ENCODE measurements around the gene DKK2. TPM values are rescaled to one million over a fixed set of nuclear protein-coding genes. Genes with fewer than 3 reads are reported as not detected.

Gene DKK2
- total and polyA plus RNA-seq, 2 donors (not counting 3 experiments of a cell fraction or from before 2014, with no cell fraction given), result 0.14 to 0.24 TPM

DNA sequence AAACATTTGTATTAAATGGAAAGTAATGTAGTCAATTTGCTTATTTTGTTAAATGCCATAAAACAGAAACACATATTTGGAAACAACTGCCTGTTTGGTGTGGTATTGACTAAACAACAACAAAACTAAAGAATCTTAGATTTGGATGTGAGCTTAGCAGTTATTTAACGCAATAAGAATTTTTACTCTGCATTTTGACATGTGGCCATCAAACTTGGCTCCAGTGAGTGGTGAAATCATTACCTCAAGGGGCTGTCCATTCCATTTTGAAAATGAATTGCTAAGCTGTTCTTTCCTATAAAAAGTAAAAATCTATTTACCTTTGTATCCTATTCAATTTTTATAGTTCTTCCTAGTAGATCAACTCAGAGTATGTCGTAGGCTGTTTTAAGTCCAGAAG, 84.2 kb downstream of the DKK2 start:
- dilution Hi-C loops (cut with MboI; ENCODE audit: extremely low pct_ligation_motif_present, low sequenced_read_pairs) (no loop called here), intact Hi-C loops (cut with micrococcal nuclease) (no loop called here)
- no TSS peak for BruUV-seq (replicated peaks)
- no peak overlapping the region for H3K9ac ChIP-seq (replicated peaks; ENCODE audit: extremely low read depth, insufficient read depth, low read length)
- H3K36me3 ChIP-seq (ENCODE audit: control insufficient read depth in 2 of 2, extremely low read depth in 1 of 2, insufficient read depth in 2 of 2, low read length in 2 of 2), result no peaks in the 10 kb centered on the region
- no peaks in the 10 kb centered on the region for H3K9me3 ChIP-seq (replicated peaks; ENCODE audit: control insufficient read depth, insufficient read depth, low read length)
- no peak overlapping the region for H2AFZ ChIP-seq (ENCODE audit: low read depth, low read length)
- CTCF ChIA-PET, result no interaction called here
- no peaks in the 10 kb centered on the region for H4K20me1 ChIP-seq (replicated peaks; ENCODE audit: control insufficient read depth, extremely low read depth, insufficient read depth, low read length)
- no peaks in the 10 kb centered on the region for H3K4me1 ChIP-seq (ENCODE audit: control insufficient read depth, extremely low read depth, insufficient read depth, low read length)
- H3K4me2 ChIP-seq (ENCODE audit: insufficient read depth, low read length), result no peak overlapping the region
- FAIRE-seq (no peak), DNase-seq (ENCODE audit: low read depth, low spot score) (no peak)
- H3K27me3 ChIP-seq (ENCODE audit: control insufficient read depth in 2 of 2, insufficient read depth in 2 of 2, low read length in 2 of 2), result no peaks in the 10 kb centered on the region
- TF ChIP-seq POLR2AphosphoS5 (IDR thresholded peaks at IDR 0.05; ENCODE audit: insufficient read depth, low read depth, low read length) (no peak), MYC (IDR thresholded peaks at IDR 0.05; ENCODE audit: low read depth, low read length) (no peak)
- no peak overlapping the region for H3K4me3 ChIP-seq (replicated peaks in 1 of 3; ENCODE audit: insufficient read depth in 1 of 3, low read depth in 1 of 3, low read length in 3 of 3)
- H3K27ac ChIP-seq (ENCODE audit: insufficient read depth, low read depth, low read length), result no peak overlapping the region
- POLR2A ChIA-PET, result no interaction called here
- no peaks in the 10 kb centered on the region for H3K79me2 ChIP-seq (ENCODE audit: control insufficient read depth, insufficient read depth, low read length)
- H3K9me1 ChIP-seq (replicated peaks; ENCODE audit: control insufficient read depth, extremely low read depth, insufficient read depth, low read length), result no peaks in the 10 kb centered on the region

DNA sequence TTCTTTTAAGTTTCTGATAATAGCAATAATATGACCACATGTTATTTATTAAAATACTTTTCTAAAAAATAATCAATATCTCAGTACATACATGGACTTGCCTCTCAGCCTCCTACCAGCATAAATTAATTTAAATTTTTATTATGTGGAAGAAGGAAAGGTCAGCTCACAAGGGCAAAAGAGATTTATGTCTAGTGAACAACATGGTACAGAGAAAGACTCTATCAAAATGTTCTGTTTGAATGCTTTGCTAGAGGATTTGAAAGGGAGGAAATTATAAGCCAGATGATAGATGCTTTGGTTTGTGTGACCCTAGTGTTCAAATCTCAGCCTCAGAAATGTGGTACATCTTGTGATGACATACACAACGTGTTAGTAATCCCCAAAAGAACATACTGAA, 94.3 kb downstream of the DKK2 start:
- FAIRE-seq, result no peak
- Histone ChIP-seq H3K27ac (ENCODE audit: insufficient read depth, low read depth, low read length) (no peak overlapping the region), H3K9ac (replicated peaks; ENCODE audit: extremely low read depth, insufficient read depth, low read length) (no peak overlapping the region), H3K79me2 (ENCODE audit: control insufficient read depth, insufficient read depth, low read length) (no peaks in the 10 kb centered on the region), H4K20me1 (replicated peaks; ENCODE audit: control insufficient read depth, extremely low read depth, insufficient read depth, low read length) (no peaks in the 10 kb centered on the region), H3K4me1 (ENCODE audit: control insufficient read depth, extremely low read depth, insufficient read depth, low read length) (no peaks in the 10 kb centered on the region), H3K9me3 (replicated peaks; ENCODE audit: control insufficient read depth, insufficient read depth, low read length) (no peaks in the 10 kb centered on the region), H3K4me2 (ENCODE audit: insufficient read depth, low read length) (no peak overlapping the region), H3K9me1 (replicated peaks; ENCODE audit: control insufficient read depth, extremely low read depth, insufficient read depth, low read length) (no peaks in the 10 kb centered on the region), H2AFZ (ENCODE audit: low read depth, low read length) (no peak overlapping the region), H3K27me3 (ENCODE audit: control insufficient read depth in 2 of 2, insufficient read depth in 2 of 2, low read length in 2 of 2) (no peaks in the 10 kb centered on the region), H3K36me3 (ENCODE audit: control insufficient read depth in 2 of 2, extremely low read depth in 1 of 2, insufficient read depth in 2 of 2, low read length in 2 of 2) (no peaks in the 10 kb centered on the region), H3K4me3 (replicated peaks in 1 of 3; ENCODE audit: insufficient read depth in 1 of 3, low read depth in 1 of 3, low read length in 3 of 3) (no peak overlapping the region)
- ChIA-PET POLR2A (no interaction called here), CTCF (no interaction called here)
- TF ChIP-seq MYC (IDR thresholded peaks at IDR 0.05; ENCODE audit: low read depth, low read length), result no peak
- no peak for TF ChIP-seq FOS (IDR thresholded peaks at IDR 0.05; ENCODE audit: borderline replicate concordance, insufficient read depth, low read length)
- no peak for TF ChIP-seq GATA2 (IDR thresholded peaks at IDR 0.05; ENCODE audit: insufficient read depth, insufficient read length, low read depth, low read length)
- TF ChIP-seq EZH2 (IDR thresholded peaks at IDR 0.05; ENCODE audit: borderline replicate concordance, low read depth, low read length, severe bottlenecking), result no peak
- TF ChIP-seq JUN (IDR thresholded peaks at IDR 0.05; ENCODE audit: borderline replicate concordance, insufficient read depth, insufficient read length, low read depth), result no peak
- TF ChIP-seq POLR2A (IDR thresholded peaks at IDR 0.05; ENCODE audit: low read depth, low read length), result no peak
- TF ChIP-seq, protein P1, sequence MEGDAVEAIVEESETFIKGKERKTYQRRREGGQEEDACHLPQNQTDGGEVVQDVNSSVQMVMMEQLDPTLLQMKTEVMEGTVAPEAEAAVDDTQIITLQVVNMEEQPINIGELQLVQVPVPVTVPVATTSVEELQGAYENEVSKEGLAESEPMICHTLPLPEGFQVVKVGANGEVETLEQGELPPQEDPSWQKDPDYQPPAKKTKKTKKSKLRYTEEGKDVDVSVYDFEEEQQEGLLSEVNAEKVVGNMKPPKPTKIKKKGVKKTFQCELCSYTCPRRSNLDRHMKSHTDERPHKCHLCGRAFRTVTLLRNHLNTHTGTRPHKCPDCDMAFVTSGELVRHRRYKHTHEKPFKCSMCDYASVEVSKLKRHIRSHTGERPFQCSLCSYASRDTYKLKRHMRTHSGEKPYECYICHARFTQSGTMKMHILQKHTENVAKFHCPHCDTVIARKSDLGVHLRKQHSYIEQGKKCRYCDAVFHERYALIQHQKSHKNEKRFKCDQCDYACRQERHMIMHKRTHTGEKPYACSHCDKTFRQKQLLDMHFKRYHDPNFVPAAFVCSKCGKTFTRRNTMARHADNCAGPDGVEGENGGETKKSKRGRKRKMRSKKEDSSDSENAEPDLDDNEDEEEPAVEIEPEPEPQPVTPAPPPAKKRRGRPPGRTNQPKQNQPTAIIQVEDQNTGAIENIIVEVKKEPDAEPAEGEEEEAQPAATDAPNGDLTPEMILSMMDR (IDR thresholded peaks at IDR 0.05; ENCODE audit: extremely low read depth in 1 of 2, insufficient read depth in 1 of 2, low read depth in 1 of 2, low read length in 2 of 2), result no peak
- TF ChIP-seq, protein P2, sequence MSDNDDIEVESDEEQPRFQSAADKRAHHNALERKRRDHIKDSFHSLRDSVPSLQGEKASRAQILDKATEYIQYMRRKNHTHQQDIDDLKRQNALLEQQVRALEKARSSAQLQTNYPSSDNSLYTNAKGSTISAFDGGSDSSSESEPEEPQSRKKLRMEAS (IDR thresholded peaks at IDR 0.05; ENCODE audit: insufficient read depth, insufficient read length), result no peak
- no peak for TF ChIP-seq POLR2AphosphoS5 (IDR thresholded peaks at IDR 0.05; ENCODE audit: insufficient read depth, low read depth, low read length)
- no peak for DNase-seq (ENCODE audit: low read depth, low spot score)
- dilution Hi-C loops (cut with MboI; ENCODE audit: extremely low pct_ligation_motif_present, low sequenced_read_pairs) (no loop called here), intact Hi-C loops (cut with micrococcal nuclease) (no loop called here)
- BruUV-seq (replicated peaks), result no TSS peak
